HepG2 (cell line): ENCODE results near the gene ZNF648. TPM values are rescaled to one million over a fixed set of nuclear protein-coding genes. Genes with fewer than 3 reads are reported as not detected.

Experiments
- ATAC-seq: fragments of 200-7000 bp; cut with Tn5 transposase; 3 replicates; pipeline ENCODE4 v1.9.1; 2020; ENCODE audit warnings: mild to moderate bottlenecking, moderate library complexity
- BruUV-seq: library from RNA; stranded (reverse); fragments of 400-500 nt; replicated peaks from 2 replicates; lab custom pipeline; 2021; lab: Mats Ljungman, UMichigan
- CTCF ChIA-PET: fragments of 300-600 bp; formaldehyde crosslinking; extraction: SDS; loops from one replicate; lab custom pipeline; 2021; ENCODE audit warnings: low total read pairs, inconsistent platforms, low intra/inter-chr PET ratio; lab: Yijun Ruan, JAX
- POLR2A ChIA-PET: fragments of 350-600 bp; sonication (Branson Sonifier 250); formaldehyde crosslinking; loops from one replicate; lab custom pipeline; 2020; ENCODE audit warnings: antibody characterized with exemption, inconsistent platforms; lab: Yijun Ruan, JAX
- DNase-seq: peaks from one replicate; pipeline ENCODE4 v3.0.0-alpha.2; 2015; ENCODE audit warnings: low spot score
- FAIRE-seq: peaks from 3 replicates; lab custom pipeline; 2011; peaks lifted over from hg19 to GRCh38; lab: Jason Lieb, UNC
- H2AFZ ChIP-seq: one replicate; pipeline ENCODE4 v1.6.1; 2011; ENCODE audit warnings: low read length, inconsistent platforms
- H3K27ac ChIP-seq: fragments of 300-600 bp; 3 replicates; pipeline ENCODE4 v1.8.0; 2011; ENCODE audit warnings: mixed run types, mild to moderate bottlenecking, mixed read lengths, low read length, inconsistent platforms; ENCODE audit not compliant: insufficient read depth; ENCODE audit errors: extremely low read length
- H3K27me3 ChIP-seq, 2 experiments: fragments of 200-600 bp in 1 of 2; 2 replicates in 1 of 2; 3 replicates in 1 of 2; pipeline versions ENCODE4 v1.6.0 to v1.8.0; 2011; ENCODE audit warnings: low read length in 2 of 2, mild to moderate bottlenecking in 2 of 2, moderate library complexity in 2 of 2, inconsistent platforms in 1 of 2; ENCODE audit not compliant: insufficient read depth in 2 of 2, control insufficient read depth in 1 of 2
- H3K36me3 ChIP-seq, 2 experiments: fragments of 200-600 bp in 1 of 2; replicated peaks in 1 of 2; 2 replicates in 1 of 2; 3 replicates in 1 of 2; pipeline versions ENCODE4 v1.5.1 to v1.8.0; 2011; ENCODE audit warnings: low read length in 2 of 2, inconsistent platforms in 1 of 2; ENCODE audit not compliant: insufficient read depth in 2 of 2, control insufficient read depth in 1 of 2
- H3K4me1 ChIP-seq: 2 replicates; pipeline ENCODE4 v1.5.1; 2012; ENCODE audit warnings: low read length, inconsistent platforms; ENCODE audit not compliant: insufficient read depth
- H3K4me2 ChIP-seq: 2 replicates; pipeline ENCODE4 v1.6.0; 2011; ENCODE audit warnings: low read depth, low read length, inconsistent platforms
- H3K4me3 ChIP-seq, 3 experiments: fragments of 200-600 bp in 1 of 3; sonication (generic), shearing (Covaris generic) in 1 of 3; replicated peaks in 1 of 3; 2 replicates each; pipeline ENCODE4 v1.5.1; 2011 to 2016; ENCODE audit warnings: low read length in 3 of 3, inconsistent platforms in 2 of 3, low read depth in 2 of 3, mild to moderate bottlenecking in 2 of 3, control low read depth in 1 of 3, mixed read lengths in 1 of 3; ENCODE audit not compliant: insufficient read depth in 1 of 3
- H3K79me2 ChIP-seq: one replicate; pipeline ENCODE4 v1.6.1; 2011; ENCODE audit warnings: low read length, inconsistent platforms; ENCODE audit not compliant: insufficient read depth
- H3K9ac ChIP-seq: 2 replicates; pipeline ENCODE4 v1.6.0; 2011; ENCODE audit warnings: mild to moderate bottlenecking, low read depth, low read length, inconsistent platforms; ENCODE audit not compliant: insufficient read depth
- H3K9me3 ChIP-seq: 2 replicates; pipeline ENCODE4 v1.5.1; 2012; ENCODE audit warnings: mild to moderate bottlenecking, low read length
- H4K20me1 ChIP-seq: 2 replicates; pipeline ENCODE4 v1.6.0; 2011; ENCODE audit warnings: inconsistent platforms, mild to moderate bottlenecking, low read length, moderate library complexity; ENCODE audit not compliant: insufficient read depth
- HDAC1 ChIP-seq: sonication (generic); formaldehyde crosslinking; IDR thresholded peaks from 2 replicates; pipeline ENCODE4 v1.5.1; 2020; ENCODE audit warnings: mild to moderate bottlenecking, missing genetic modification reagents
- MIER2 ChIP-seq: IDR thresholded peaks from 2 replicates; pipeline ENCODE4 v1.6.1; 2016; ENCODE audit warnings: missing biosample characterization, missing genetic modification reagents
- PPARG ChIP-seq: conservative IDR thresholded peaks from 2 replicates; pipeline ENCODE4 v1.6.1; 2016; ENCODE audit warnings: missing biosample characterization, missing genetic modification reagents
- ZNF484 ChIP-seq: sonication (generic); formaldehyde crosslinking; IDR thresholded peaks from 2 replicates; pipeline ENCODE4 v1.5.1; 2020; ENCODE audit warnings: mild to moderate bottlenecking, low read depth, missing genetic modification reagents, borderline replicate concordance
- WGBS: methylation state at CpG from one replicate; pipeline ENCODE4 v1.1.6; 2017; ENCODE audit warnings: low lambda C conversion rate; 5-methylcytosine and 5-hydroxymethylcytosine counted together
- in situ Hi-C: cut with HindIII; loops from 2 replicates; pipeline ENCODE4 v1.10.0; 2017; ENCODE audit warnings: low pct_unique_long_range_greater_than_20kb; ENCODE audit not compliant: extremely low pct_ligation_motif_present
- intact Hi-C: fragments of 100-400 bp; cut with micrococcal nuclease; formaldehyde crosslinking; loops from one replicate; pipeline ENCODE4 v1.10.0; 2022; ENCODE audit not compliant: unreplicated experiment
- polyA plus RNA-seq, 8 experiments: library from polyadenylated mRNA; depleted of rRNA in 3 of 8; stranded (reverse) in 7 of 8; unstranded in 1 of 8; fragments of >200 nt; fragmentation: Illumina TruSeq in 4 of 8; extraction: Trizol in 4 of 8; gene quantifications; 2 replicates each; pipeline versions ENCODE4 v1.2.1 to v1.2.3, GENCODE V29; 2011 to 2016; ENCODE audit warnings: low read depth in 4 of 8, missing spikeins in 1 of 8, mixed read lengths in 1 of 8; ENCODE audit not compliant: insufficient read depth in 1 of 8
- total RNA-seq, 5 experiments: library from RNA; depleted of rRNA; stranded (reverse); fragments of >200 nt; fragmentation: Illumina TruSeq; extraction: Trizol; gene quantifications; 2 replicates each; pipeline ENCODE4 v1.2.3, GENCODE V29; 2016; ENCODE audit warnings: low read depth in 1 of 5
- TF ChIP-seq, protein P1 (sequence below), 2 experiments: IDR thresholded peaks; 2 replicates each; pipeline ENCODE4 v1.6.1; 2011 to 2012; ENCODE audit warnings: low read length in 2 of 2, borderline replicate concordance in 1 of 2, low read depth in 1 of 2, mild to moderate bottlenecking in 1 of 2, moderate library complexity in 1 of 2

The ZNF648 gene
- total and polyA plus RNA-seq, 2 of the 13 experiments (the other 11 are each of a cell fraction or from before 2014, with no cell fraction given) = 0.13 to 0.37 TPM

DNA sequence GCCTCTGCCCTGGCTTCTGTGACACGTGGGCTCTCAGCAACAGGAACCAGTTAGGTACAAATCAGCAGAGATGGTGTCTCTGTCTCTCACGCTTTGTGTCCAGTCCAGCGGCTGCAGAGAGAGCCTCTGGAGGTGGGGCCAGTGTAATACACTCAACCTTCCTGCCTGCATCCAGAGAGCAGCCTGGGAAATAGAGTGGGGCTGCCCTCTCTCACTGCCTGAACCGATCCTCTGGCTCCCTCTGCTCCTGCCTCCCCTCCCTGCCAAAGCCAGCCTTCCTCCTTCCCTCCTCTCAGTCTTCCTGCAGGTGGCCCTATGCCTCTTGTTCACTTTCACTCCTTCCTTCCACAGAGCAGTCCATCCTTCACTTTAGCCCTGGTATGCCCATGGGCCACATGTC, at the start of gene ZNF648 (continued):
- no peak for TF ChIP-seq HDAC1 (CRISPR knock-in tag)

DNA sequence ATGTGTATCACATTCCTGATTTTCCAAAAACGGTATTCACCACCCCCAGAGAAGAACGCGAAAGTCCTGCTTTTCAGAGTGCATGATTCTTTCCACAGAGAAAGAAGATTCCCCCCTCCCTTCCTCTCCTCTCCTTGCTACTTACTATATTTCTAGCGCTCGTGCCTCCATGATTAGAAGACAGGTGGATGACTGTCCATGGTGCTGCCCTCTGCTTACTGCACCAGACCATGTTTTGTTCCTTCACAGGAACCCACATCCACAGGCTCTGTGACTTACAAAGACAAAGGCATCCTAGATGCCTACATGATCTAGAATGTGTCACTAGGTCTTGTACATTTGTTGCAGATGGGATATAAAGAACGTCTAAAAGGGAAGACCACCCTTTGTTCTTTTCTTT, 49.1 kb upstream of the ZNF648 start:
- no peak overlapping the region for H2AFZ ChIP-seq
- H3K9ac ChIP-seq = no peak overlapping the region
- no peaks in the 10 kb centered on the region for H3K27me3 ChIP-seq
- H4K20me1 ChIP-seq = no peaks in the 10 kb centered on the region
- DNase-seq = no peak
- no TSS peak for BruUV-seq
- no peak for ATAC-seq
- H3K4me2 ChIP-seq = no peak overlapping the region
- CTCF ChIA-PET = no interaction called here
- peaks cover 8% of the 10 kb centered on the region; the same call in 1 of the 2 replicates for H3K9me3 ChIP-seq
- 50% methylated on average over 6 of the region's 6 CpGs for WGBS
- in situ Hi-C loops = no loop called here
- TF ChIP-seq PPARG (CRISPR knock-in tag) (no peak), MIER2 (CRISPR knock-in tag) (peak; percentile 78), ZNF484 (CRISPR knock-in tag) (no peak)
- TF ChIP-seq, protein P1, sequence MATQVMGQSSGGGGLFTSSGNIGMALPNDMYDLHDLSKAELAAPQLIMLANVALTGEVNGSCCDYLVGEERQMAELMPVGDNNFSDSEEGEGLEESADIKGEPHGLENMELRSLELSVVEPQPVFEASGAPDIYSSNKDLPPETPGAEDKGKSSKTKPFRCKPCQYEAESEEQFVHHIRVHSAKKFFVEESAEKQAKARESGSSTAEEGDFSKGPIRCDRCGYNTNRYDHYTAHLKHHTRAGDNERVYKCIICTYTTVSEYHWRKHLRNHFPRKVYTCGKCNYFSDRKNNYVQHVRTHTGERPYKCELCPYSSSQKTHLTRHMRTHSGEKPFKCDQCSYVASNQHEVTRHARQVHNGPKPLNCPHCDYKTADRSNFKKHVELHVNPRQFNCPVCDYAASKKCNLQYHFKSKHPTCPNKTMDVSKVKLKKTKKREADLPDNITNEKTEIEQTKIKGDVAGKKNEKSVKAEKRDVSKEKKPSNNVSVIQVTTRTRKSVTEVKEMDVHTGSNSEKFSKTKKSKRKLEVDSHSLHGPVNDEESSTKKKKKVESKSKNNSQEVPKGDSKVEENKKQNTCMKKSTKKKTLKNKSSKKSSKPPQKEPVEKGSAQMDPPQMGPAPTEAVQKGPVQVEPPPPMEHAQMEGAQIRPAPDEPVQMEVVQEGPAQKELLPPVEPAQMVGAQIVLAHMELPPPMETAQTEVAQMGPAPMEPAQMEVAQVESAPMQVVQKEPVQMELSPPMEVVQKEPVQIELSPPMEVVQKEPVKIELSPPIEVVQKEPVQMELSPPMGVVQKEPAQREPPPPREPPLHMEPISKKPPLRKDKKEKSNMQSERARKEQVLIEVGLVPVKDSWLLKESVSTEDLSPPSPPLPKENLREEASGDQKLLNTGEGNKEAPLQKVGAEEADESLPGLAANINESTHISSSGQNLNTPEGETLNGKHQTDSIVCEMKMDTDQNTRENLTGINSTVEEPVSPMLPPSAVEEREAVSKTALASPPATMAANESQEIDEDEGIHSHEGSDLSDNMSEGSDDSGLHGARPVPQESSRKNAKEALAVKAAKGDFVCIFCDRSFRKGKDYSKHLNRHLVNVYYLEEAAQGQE (IDR thresholded peaks at IDR 0.05; ENCODE audit: borderline replicate concordance in 1 of 2, low read depth in 1 of 2, low read length in 2 of 2) = peak; percentile 30 to 89
- TF ChIP-seq, all 625 proteins: peak for 2
- Histone ChIP-seq H3K27ac (no peak overlapping the region), H3K79me2 (no peaks in the 10 kb centered on the region), H3K4me1 (peaks cover 19% of the 10 kb centered on the region), H3K4me3 (no peak overlapping the region), H3K36me3 (no peaks in the 10 kb centered on the region)
- no peak for FAIRE-seq
- intact Hi-C loops = no loop called here
- POLR2A ChIA-PET = no interaction called here
